Transverse colon (tissue), 4 donors: ENCODE data around the gene PRICKLE2. TPM values are rescaled to one million over a fixed set of nuclear protein-coding genes. Genes with fewer than 3 reads are reported as not detected.

Experiments used
- DNase-seq: peaks from one replicate; pipeline ENCODE4 v3.0.0-alpha.2; 2019
- H3K27ac ChIP-seq, 4 donors: fragments of 200-600 bp; sonication (generic); 2 replicates each; pipeline ENCODE4 v1.5.1; 2016 to 2018; ENCODE audit warnings: inconsistent platforms in 4 of 4
- H3K27me3 ChIP-seq: fragments of 200-600 bp; sonication (generic); 2 replicates; pipeline ENCODE4 v1.5.1; 2017; ENCODE audit warnings: inconsistent platforms
- H3K36me3 ChIP-seq, 4 donors: fragments of 200-600 bp; sonication (generic); 2 replicates each; pipeline ENCODE4 v1.5.1; 2017 to 2019; ENCODE audit warnings: inconsistent platforms in 4 of 4
- H3K4me1 ChIP-seq, 4 donors: fragments of 200-600 bp; sonication (generic); 2 replicates each; pipeline ENCODE4 v1.5.1; 2017 to 2020; ENCODE audit warnings: inconsistent platforms in 4 of 4
- H3K4me3 ChIP-seq, 4 donors: fragments of 200-600 bp; sonication (generic); 1 replicate in 1 of 4; 2 replicates in 3 of 4; pipeline versions ENCODE4 v1.5.1 to v1.6.1; 2017 to 2019; ENCODE audit warnings: inconsistent platforms in 4 of 4
- H3K9me3 ChIP-seq, 2 donors: fragments of 200-600 bp; sonication (generic); 2 replicates each; pipeline ENCODE4 v1.5.1; 2017 to 2019; ENCODE audit warnings: inconsistent platforms in 2 of 2
- CTCF ChIP-seq, 5 experiments: fragments of 200-600 bp in 3 of 5; fragments of 450-650 bp in 2 of 5; sonication (generic) in 3 of 5; IDR thresholded peaks; 1 replicate in 2 of 5; 2 replicates in 3 of 5; pipeline ENCODE4 v1.5.1; 2016 to 2017; ENCODE audit warnings: antibody characterized with exemption in 5 of 5, inconsistent platforms in 3 of 5, mild to moderate bottlenecking in 2 of 5, moderate library complexity in 1 of 5
- EP300 ChIP-seq: sonication (generic); formaldehyde crosslinking; IDR thresholded peaks from one replicate; pipeline ENCODE4 v1.6.1; 2017; ENCODE audit warnings: antibody characterized with exemption, low read depth
- POLR2A ChIP-seq: fragments of 450-650 bp; IDR thresholded peaks from one replicate; pipeline ENCODE4 v1.6.1; 2016; ENCODE audit warnings: antibody characterized with exemption, mild to moderate bottlenecking, moderate library complexity
- POLR2AphosphoS5 ChIP-seq, 3 donors: sonication (generic); formaldehyde crosslinking; IDR thresholded peaks; one replicate each; pipeline ENCODE4 v1.6.1; 2016; ENCODE audit warnings: antibody characterized with exemption in 3 of 3
- WGBS, 2 donors: methylation state at CpG; one replicate each; pipeline ENCODE4 v1.1.5; 2018; ENCODE audit warnings: low coverage in 1 of 2; 5-methylcytosine and 5-hydroxymethylcytosine counted together
- in situ Hi-C, 4 donors: fragments of 200-750 bp; cut with MboI; loops; one replicate each; pipeline versions ENCODE4 v1.15.0 to v1.15.1; 2017; ENCODE audit warnings: low sequenced_read_pairs in 3 of 4, low pct_ligation_motif_present in 1 of 4, low pct_unique_long_range_greater_than_20kb in 1 of 4
- intact Hi-C: fragments of 100-400 bp; cut with DNase I; formaldehyde crosslinking; loops from one replicate; pipeline ENCODE4 v1.15.1; 2023; ENCODE audit warnings: low total_unique reads
- total RNA-seq, 4 donors: library from RNA; depleted of rRNA; stranded (reverse); fragments of >200 nt; gene quantifications; one replicate each; pipeline ENCODE4 v1.1.0, GENCODE V29; 2016

Gene PRICKLE2
- total RNA-seq, 4 donors from 2014 or later = 8.5 to 38.4 (median 17.4) TPM

GRCh38 chr3:64234571-64234970 is 9.3 kb upstream of the PRICKLE2 start:
- no peak for DNase-seq
- H3K36me3 ChIP-seq = no peaks in the 10 kb centered on the region
- no peak overlapping the region for H3K4me3 ChIP-seq
- TF ChIP-seq POLR2AphosphoS5 (IDR thresholded peaks at IDR 0.05) = no peak
- no peak for TF ChIP-seq POLR2A
- TF ChIP-seq CTCF (IDR thresholded peaks at IDR 0.05) = no peak
- TF ChIP-seq EP300 = no peak
- H3K4me1 ChIP-seq = peaks cover 0 to 9% (median 3%) of the 10 kb centered on the region in 4 donors
- in situ Hi-C loops (no loop called here), intact Hi-C loops (no loop called here)
- 89 to 96% methylated on average over 5 of the region's 5 CpGs for WGBS, 2 donors
- peaks cover 0 to 5% of the 10 kb centered on the region in 2 donors for H3K9me3 ChIP-seq
- no peaks in the 10 kb centered on the region for H3K27me3 ChIP-seq
- H3K27ac ChIP-seq = no peak overlapping the region

- in situ Hi-C loops = no loop called here
- H3K27me3 ChIP-seq = no peaks in the 10 kb centered on the region
- no peaks in the 10 kb centered on the region for H3K36me3 ChIP-seq
- WGBS, 2 donors = 66 to 93% methylated on average over 3 to 4 of the region's 4 CpGs
- peaks cover 0 to 5% of the 10 kb centered on the region in 2 donors for H3K9me3 ChIP-seq
- H3K4me3 ChIP-seq = no peak overlapping the region
- intact Hi-C loops = no loop called here
- no peak for DNase-seq
- H3K4me1 ChIP-seq = no peaks in the 10 kb centered on the region
- TF ChIP-seq EP300 = no peak
- no peak for TF ChIP-seq POLR2A
- TF ChIP-seq POLR2AphosphoS5 (IDR thresholded peaks at IDR 0.05) = no peak
- TF ChIP-seq CTCF (IDR thresholded peaks at IDR 0.05) = no peak
- no peak overlapping the region for H3K27ac ChIP-seq
These were observed 7.6 kb upstream of the PRICKLE2 start for GRCh38 chr3:64232821-64233220.

- H3K4me1 ChIP-seq = peaks cover 0 to 19% (median 10%) of the 10 kb centered on the region in 4 donors
- in situ Hi-C loops = no loop called here
- intact Hi-C loops = no loop called here
- WGBS, 2 donors = 86 to 90% methylated on average over 1 of the region's 1 CpG
- no peaks in the 10 kb centered on the region for H3K36me3 ChIP-seq
- H3K9me3 ChIP-seq = no peaks in the 10 kb centered on the region
- H3K27me3 ChIP-seq = no peaks in the 10 kb centered on the region
- peak overlapping the region in 2 of 4 donors; percentile 13 to 14 for H3K27ac ChIP-seq
- no peak for DNase-seq
- H3K4me3 ChIP-seq = no peak overlapping the region
- TF ChIP-seq EP300 (no peak), POLR2AphosphoS5 (IDR thresholded peaks at IDR 0.05) (no peak), POLR2A (no peak), CTCF (IDR thresholded peaks at IDR 0.05) (no peak)
These were observed 4.6 kb upstream of the PRICKLE2 start for GRCh38 chr3:64229903-64230302.

- WGBS, 2 donors = 87% methylated on average over 1 of the region's 1 CpG; no CpG with 5 or more reads in 1 of the 2 donors
- DNase-seq = no peak
- Histone ChIP-seq H3K36me3 (no peaks in the 10 kb centered on the region), H3K27ac (peak overlapping the region in 1 of 4 donors; percentile 19), H3K4me3 (no peak overlapping the region), H3K27me3 (no peaks in the 10 kb centered on the region), H3K4me1 (peaks cover 0 to 32% (median 15%) of the 10 kb centered on the region in 4 donors), H3K9me3 (no peaks in the 10 kb centered on the region)
- in situ Hi-C loops = no loop called here
- intact Hi-C loops = no loop called here
- no peak for TF ChIP-seq CTCF (IDR thresholded peaks at IDR 0.05)
- TF ChIP-seq POLR2AphosphoS5 (IDR thresholded peaks at IDR 0.05) = no peak
- no peak for TF ChIP-seq POLR2A
- no peak for TF ChIP-seq EP300
These were observed 2.8 kb upstream of the PRICKLE2 start for GRCh38 chr3:64228110-64228509.
